ENCODE measurements around the gene ROR2. TPM values are rescaled to one million over a fixed set of nuclear protein-coding genes. Genes with fewer than 3 reads are reported as not detected.

ROR2 gene
- total RNA-seq, 1 experiment from 2014 or later: 2.7 TPM

GRCh38 chr9:91603932-91604331 lies 346.1 kb downstream of the ROR2 start:
- Histone ChIP-seq H3T11ph (ENCODE audit: low read length) (no peak overlapping the region), H3K79me2 (ENCODE audit: insufficient read depth, low read length) (no peaks in the 10 kb centered on the region), H2BK12ac (ENCODE audit: insufficient read length, low read depth, low read length) (no peak overlapping the region), H4K8ac (replicated peaks; ENCODE audit: insufficient read length, low read depth, low read length) (no peak overlapping the region), H3K14ac (ENCODE audit: insufficient read depth, low read length) (no peak overlapping the region), H3K18ac (ENCODE audit: insufficient read length, low read depth, low read length) (no peak overlapping the region), H2AK5ac (ENCODE audit: insufficient read length, low read length) (no peak overlapping the region), H2BK20ac (ENCODE audit: low read depth, low read length, poor library complexity, severe bottlenecking) (no peak overlapping the region), H4K5ac (ENCODE audit: insufficient read length, low read depth, low read length) (no peak overlapping the region), H2BK5ac (ENCODE audit: insufficient read length, low read length) (no peak overlapping the region), H3K4me2 (ENCODE audit: insufficient read depth, insufficient read length, low read length) (no peak overlapping the region), H3K23me2 (ENCODE audit: insufficient read length, low read depth, low read length, poor library complexity, severe bottlenecking) (no peaks in the 10 kb centered on the region), H3K79me1 (ENCODE audit: insufficient read depth, low read depth, low read length, poor library complexity, severe bottlenecking) (no peaks in the 10 kb centered on the region), H3K56ac (ENCODE audit: insufficient read length, low read depth, low read length) (no peak overlapping the region), H3K27ac (ENCODE audit: insufficient read length, low read depth, low read length) (no peak overlapping the region), H3K4ac (ENCODE audit: low read depth, low read length) (no peak overlapping the region), H3K4me1 (ENCODE audit: insufficient read depth, low read length) (no peaks in the 10 kb centered on the region), H3K27me3 (ENCODE audit: insufficient read depth, low read length) (no peaks in the 10 kb centered on the region), H2AFZ (ENCODE audit: low read length) (no peak overlapping the region), H2BK15ac (ENCODE audit: low read depth, low read length) (no peak overlapping the region), H3K9ac (ENCODE audit: extremely low read depth, insufficient read length, low read length) (no peak overlapping the region), H3K23ac (ENCODE audit: insufficient read length, low read depth, low read length) (no peak overlapping the region), H2BK120ac (ENCODE audit: low read depth, low read length, poor library complexity, severe bottlenecking) (no peak overlapping the region), H3K9me3 (ENCODE audit: control insufficient read depth, low read depth, low read length) (no peaks in the 10 kb centered on the region), H4K91ac (ENCODE audit: insufficient read length, low read depth, low read length) (no peak overlapping the region), H4K20me1 (ENCODE audit: control insufficient read depth, insufficient read depth, insufficient read length) (no peaks in the 10 kb centered on the region)
- no CpG with 5 or more reads among the region's 3 CpGs for WGBS (ENCODE audit: extremely low coverage, insufficient read length, low lambda C conversion rate)
- H3K4me3 Mint-ChIP-seq: no peak overlapping the region
- H3K9me3 Mint-ChIP-seq: no peaks in the 10 kb centered on the region; a peak in 1 of 5 replicates
- H3K36me3 Mint-ChIP-seq (ENCODE audit: insufficient read depth in 1 of 3, low read depth in 3 of 3): no peaks in the 10 kb centered on the region
- DNase-seq: no peak
- H3K27me3 Mint-ChIP-seq (ENCODE audit: low read depth): no peaks in the 10 kb centered on the region
- H3K27ac Mint-ChIP-seq: no peak overlapping the region; a peak in 1 of 7 replicates
- peaks cover 6 to 9% of the 10 kb centered on the region in 2 experiments for H3K4me1 Mint-ChIP-seq
- no peak for TF ChIP-seq CTCF (conservative IDR thresholded peaks at IDR 0.05)
